GM21619 (cell line): Measurements from ENCODE around the gene NT5C1A.

Source experiments
- ATAC-seq: cut with Tn5 transposase; IDR thresholded peaks from one replicate; pipeline ENCODE4 v1.9.1; 2021; ENCODE audit not compliant: unreplicated experiment

NT5C1A gene

GRCh38 chr1:39639305-39640130 lies 32.4 kb downstream of the NT5C1A start, which contains the start of gene HEYL:
Gene HEYL (minus strand): TSS chr1:39639643. CDS start chr1:39639625, 18 bp downstream.
- ATAC-seq, result no peak

GRCh38 chr1:39638965-39639304 lies 33.0 kb downstream of the NT5C1A start:
- ATAC-seq, result no peak

DNA sequence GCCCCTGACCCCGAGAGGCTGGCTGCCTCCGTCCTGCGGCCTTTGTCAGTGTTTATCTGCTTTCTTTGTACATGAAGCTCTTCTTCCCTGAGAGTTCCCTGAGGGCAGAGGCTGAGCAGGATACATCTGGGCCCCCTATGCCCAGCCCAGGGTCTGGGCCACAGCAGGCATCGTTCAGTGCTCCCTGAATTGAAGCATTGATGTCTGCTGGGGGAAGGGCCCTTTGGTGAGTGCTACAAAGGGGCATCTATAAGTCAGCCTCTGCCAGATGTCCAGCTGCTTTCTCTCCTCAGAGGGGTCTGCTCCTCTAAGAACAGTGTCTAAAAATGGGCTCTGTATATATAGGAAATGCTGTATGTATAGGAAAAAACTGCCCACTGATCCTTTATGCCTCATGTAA lies 34.5 kb downstream of the NT5C1A start:
- ATAC-seq, result no peak

DNA sequence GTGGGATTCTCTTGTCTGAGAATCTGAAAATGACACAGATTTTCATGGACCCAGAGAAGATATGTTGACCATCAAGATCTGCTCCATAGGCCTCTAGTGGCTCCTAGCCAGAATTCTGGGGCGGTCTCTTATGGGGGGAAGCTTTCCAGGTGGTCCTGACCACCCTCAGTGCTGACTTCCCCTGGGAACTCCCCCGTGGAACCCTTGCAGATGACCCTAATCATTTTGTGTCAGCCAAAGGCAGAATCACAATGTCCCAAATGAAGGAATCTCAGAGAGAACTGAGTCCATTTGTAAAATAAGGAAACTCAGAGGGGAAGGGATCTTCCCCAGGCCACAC lies 36.1 kb downstream of the NT5C1A start:
- ATAC-seq, result no peak

GRCh38 chr1:39635205-39635870 lies 36.6 kb downstream of the NT5C1A start:
- no peak for ATAC-seq

DNA sequence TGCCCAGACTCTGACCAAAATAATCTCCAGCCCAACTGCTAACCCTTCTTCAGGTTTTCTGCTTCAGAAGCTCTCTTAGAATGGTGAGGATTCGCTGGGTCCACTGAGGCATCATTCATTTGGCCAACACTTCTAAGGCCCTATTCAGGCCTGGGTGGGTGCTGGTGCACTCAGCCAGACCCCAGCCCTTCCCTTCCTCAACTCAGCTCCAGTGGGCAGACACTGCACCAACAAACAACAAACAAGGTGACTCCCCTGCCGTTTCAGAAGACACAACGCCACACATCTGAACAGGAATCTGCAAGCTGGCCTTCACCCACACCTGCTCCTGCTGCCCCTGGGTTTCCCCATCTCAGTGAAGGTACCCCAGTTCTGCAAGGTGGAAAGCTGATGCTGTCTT lies 38.5 kb downstream of the NT5C1A start:
- ATAC-seq, result no peak

DNA sequence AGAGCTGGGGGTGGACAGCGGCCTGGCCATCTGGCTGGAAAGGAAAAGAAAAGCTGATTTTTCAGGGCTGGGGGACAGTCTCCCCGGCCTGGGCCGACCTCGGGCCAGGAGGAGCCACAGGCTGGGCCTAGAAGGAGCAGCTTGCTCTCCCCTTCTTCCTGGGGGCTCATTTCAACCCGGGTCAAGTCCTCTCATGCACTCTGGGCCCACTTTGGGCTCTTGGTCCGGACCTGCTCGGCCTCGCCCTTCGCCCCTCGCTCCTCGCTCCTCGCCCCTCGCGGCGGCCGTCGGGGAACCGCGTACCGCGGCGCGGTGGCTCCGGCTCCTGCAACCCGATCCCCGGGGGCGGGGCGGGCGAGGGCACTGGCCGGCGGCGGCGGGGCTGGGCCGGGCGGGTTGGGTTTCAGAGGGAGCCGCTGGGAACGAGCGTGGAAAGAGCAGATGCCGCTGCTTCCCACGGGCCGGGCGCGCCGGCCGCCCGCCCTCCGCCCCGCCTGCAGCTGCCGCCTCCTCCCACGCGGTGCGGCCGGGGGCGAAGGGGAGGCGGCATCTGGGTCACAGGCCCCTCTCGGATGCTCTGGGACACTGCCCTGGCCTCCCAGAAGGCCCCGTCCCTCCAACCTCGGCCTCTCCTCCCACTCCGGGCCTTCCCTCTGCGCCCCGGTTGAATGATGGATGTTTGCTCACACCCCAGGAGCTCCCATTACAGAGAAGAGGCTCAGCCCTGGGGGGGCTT lies 39.1 kb downstream of the NT5C1A start:
- ATAC-seq, result no peak

- ATAC-seq, result no peak
Measured at GRCh38 chr1:39632323-39632681, 39.6 kb downstream of the NT5C1A start.

- no peak for ATAC-seq
Measured at GRCh38 chr1:39631361-39632322, 40.3 kb downstream of the NT5C1A start.

DNA sequence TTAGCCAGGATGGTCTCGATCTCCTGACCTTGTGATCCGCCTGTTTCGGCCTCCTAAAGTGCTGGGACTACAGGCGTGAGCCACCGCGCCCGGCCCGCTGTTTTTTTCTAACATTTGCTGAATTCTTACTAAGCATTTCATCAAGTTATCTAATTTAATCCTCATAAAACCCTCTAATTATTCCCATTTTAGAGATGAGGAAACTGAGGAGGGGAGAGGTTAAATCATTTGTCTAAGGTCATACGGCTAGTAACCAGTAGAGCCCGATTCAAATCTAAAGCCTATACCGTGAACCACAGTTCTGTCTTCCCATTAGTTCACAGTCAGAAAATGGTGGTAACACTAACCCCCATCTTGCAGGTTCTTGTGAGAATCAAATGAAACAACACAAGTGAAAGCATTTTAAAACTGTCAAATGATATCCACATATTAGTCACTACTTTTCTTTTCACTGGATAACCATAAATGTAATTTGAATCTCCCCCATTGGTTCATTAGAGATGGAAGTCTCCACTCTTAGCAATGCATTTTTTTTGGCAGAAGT lies 43.0 kb downstream of the NT5C1A start:
- ATAC-seq, result no peak

DNA sequence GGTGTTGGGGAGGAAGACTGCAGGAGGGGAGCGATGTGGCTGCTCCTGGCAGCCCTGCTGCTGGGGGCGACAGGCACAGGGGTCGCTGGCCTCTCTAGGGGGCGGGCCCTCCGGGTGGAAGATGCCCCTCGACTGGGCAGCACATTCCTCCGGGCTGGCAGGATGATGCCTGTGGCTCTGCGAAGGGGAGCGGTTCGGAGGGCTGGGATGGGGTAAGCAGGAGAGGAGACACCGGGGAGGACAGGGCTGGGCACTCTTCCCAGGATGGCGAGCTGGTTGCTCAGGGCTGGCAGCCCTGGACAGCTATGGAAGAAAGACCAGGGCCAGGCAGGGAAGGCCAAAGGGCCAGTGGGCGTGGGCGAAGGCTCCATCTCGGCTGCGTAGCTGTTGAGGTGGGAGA lies 45.3 kb downstream of the NT5C1A start:
- no peak for ATAC-seq

GRCh38 chr1:39625462-39626273 lies 46.2 kb downstream of the NT5C1A start:
- no peak for ATAC-seq

DNA sequence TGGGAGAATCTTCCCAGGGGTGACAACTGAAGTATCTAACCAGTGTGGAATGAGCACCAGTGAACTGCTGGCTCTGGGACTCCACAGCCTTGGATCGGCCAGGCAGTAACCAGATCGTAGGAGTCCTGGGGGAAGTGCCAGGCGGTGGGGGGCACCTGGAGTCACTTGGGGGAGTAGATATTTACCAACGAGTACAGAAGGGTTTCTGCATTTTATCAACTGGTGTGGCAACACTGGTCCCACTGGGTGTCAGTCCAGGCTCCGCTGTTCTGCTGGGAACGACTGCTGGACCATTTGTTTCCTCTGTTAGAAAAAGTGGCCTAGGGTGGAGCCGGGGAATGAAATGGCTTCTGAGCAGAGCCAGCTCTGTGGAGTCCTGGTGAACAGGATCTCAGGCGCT lies 46.9 kb downstream of the NT5C1A start:
- ATAC-seq, result no peak

DNA sequence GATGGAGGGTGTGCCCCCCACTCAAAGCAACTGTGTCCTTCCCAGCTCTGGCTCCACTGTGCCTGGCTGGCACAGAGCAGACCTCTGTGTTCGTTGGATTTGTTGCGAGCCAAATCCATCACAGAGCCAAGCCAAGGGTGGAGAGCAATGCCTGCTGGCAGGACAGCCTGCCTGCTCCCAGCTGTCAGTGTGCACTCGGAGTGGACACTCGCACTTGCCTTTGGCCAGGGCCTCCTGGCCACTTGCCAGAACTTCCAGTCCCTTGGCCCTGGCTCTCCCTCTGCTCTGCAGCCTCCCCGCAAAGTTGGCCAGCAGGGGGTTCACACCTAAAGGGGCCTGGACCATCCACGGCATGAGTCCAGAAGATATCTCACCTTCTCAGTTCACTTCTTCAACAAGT lies 48.9 kb downstream of the NT5C1A start:
- no peak for ATAC-seq

- no peak for ATAC-seq
Measured at GRCh38 chr1:39622427-39622826, 49.5 kb downstream of the NT5C1A start.

GRCh38 chr1:39620659-39621165 lies 51.2 kb downstream of the NT5C1A start:
- ATAC-seq, result no peak

- ATAC-seq, result no peak
Measured at GRCh38 chr1:39617488-39618049, 54.3 kb downstream of the NT5C1A start.

GRCh38 chr1:39615086-39615673 lies 56.7 kb downstream of the NT5C1A start:
- ATAC-seq, result no peak

DNA sequence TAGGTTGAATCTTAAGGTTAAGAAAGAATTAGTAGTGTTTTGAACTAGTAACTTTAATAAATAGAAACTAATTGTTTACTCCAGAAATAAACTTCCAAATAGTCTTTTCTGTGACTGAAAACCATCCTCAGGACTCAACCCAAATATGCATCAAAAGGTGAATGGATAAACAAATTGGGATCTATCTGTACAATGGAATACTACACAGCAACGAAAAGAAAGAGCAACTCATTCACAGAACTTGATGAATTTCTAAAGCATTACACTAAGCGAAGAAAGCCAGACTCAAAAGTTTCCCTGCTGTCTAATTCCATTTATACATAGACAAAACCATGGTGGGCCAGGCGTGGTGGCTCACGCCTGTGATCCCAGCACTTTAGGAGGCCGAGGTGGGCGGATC lies 57.4 kb downstream of the NT5C1A start:
- ATAC-seq, result no peak
